ENCODE measurements around the gene CKAP2.
"Not testable (repeated sequence)": the region's sequence is repeated elsewhere in the genome, so short reads cannot be mapped to it uniquely, and the experiment has no call there.

The CKAP2 gene

DNA sequence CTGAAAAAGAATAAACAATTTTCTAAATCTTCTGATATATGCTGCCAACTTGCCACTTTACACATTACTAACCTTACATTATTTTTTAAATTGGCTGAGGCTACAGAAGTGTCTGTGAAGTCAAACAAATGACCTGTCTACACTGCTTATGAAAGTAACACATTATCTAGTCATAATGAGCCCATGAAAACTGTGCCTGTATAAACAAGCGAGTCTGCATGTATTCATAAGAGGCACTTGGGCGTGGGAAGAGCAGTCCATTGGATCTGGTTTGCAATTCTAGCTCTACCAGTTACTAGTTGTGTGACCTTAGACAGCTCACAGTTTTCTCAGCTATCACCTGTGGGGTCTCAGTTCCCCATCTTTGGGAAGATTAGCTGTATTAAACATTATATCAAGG, 7.9 kb upstream of the CKAP2 start:
- no peaks in the 10 kb centered on the region for H3K27me3 Mint-ChIP-seq
- H3K36me3 Mint-ChIP-seq (ENCODE audit: low read depth), result peaks cover 9% of the 10 kb centered on the region
- no peak overlapping the region for H3K27ac Mint-ChIP-seq
- H3K4me1 Mint-ChIP-seq (ENCODE audit: low read depth), result peaks cover 22% of the 10 kb centered on the region
- H3K9me3 Mint-ChIP-seq, result no peaks in the 10 kb centered on the region
- no peak overlapping the region for H3K4me3 Mint-ChIP-seq

DNA sequence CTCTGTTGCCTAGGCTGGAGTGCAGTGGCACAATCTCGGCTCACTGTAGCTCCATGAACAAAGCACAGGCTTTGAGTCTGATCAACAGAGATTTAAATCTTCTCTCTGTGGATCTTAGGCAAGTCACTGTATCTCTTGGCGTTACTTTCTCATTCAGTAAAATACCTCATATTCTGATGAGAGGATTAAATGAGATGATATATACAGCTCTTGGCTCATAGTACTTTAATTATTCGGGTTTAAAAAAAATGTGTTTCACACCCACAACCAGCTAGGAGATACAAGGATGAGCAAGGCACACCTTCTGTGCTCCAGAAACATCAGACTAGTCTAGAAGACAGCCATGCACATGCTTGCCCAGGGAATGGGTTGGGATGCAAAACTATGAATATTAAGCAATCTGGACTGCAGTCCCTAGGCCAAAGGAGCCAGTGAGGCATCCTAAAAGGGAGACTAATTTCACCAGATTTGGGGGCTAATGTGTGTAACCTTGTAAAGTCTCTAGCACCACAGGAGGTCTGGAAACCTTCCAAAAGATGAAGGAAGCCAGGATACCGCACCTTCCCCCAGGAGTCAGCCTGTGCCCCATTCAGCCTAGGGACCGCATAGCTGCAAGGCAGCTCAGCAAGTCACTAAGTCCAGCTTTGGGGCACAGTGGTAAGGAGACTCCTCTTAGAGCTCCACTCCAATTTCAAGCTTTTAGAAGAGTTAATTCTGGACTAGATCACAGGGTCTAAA, 7.3 kb upstream of the CKAP2 start:
- Mint-ChIP-seq H3K27ac (no peak overlapping the region), H3K36me3 (ENCODE audit: low read depth) (peaks cover 5% of the 10 kb centered on the region), H3K4me3 (no peak overlapping the region), H3K27me3 (no peaks in the 10 kb centered on the region), H3K9me3 (no peaks in the 10 kb centered on the region), H3K4me1 (ENCODE audit: low read depth) (peaks cover 22% of the 10 kb centered on the region)

DNA sequence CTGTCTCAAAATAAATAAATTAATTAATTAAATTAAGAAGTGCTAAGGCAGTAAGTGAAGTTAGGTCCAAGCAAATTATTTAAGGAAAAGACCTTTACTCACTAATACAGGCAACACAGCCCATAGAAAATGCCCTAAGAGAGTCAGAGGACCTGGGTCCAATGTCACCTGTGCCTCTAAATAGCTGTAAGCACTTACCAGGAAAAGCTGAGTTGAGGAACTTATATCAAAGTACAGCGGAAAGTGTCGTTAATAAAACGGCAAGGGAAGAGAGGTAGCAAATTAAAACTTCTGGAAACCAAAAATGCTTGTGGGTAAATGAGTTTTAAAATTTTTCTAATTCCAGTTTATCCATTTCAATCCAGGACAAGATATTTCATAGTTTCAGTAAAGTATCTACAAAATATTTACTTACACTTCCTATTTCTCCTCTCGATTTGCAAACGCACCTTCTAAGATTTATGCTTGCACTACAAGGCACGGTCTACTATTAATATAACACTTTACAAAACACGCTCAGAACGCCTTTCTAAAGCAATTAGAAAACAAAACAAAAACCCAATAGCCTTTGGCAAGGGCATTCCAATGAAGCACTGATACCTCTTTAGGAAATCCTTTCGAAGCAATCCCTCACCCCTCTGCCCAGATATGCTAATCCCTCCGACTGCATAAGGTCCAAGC, 5.8 kb upstream of the CKAP2 start:
- Mint-ChIP-seq H3K4me3 (peak overlapping the region; percentile 95), H3K27me3 (no peaks in the 10 kb centered on the region), H3K9me3 (no peaks in the 10 kb centered on the region), H3K36me3 (ENCODE audit: low read depth) (peaks cover 5% of the 10 kb centered on the region), H3K27ac (peak overlapping the region; percentile 93), H3K4me1 (ENCODE audit: low read depth) (peaks cover 36% of the 10 kb centered on the region)

DNA sequence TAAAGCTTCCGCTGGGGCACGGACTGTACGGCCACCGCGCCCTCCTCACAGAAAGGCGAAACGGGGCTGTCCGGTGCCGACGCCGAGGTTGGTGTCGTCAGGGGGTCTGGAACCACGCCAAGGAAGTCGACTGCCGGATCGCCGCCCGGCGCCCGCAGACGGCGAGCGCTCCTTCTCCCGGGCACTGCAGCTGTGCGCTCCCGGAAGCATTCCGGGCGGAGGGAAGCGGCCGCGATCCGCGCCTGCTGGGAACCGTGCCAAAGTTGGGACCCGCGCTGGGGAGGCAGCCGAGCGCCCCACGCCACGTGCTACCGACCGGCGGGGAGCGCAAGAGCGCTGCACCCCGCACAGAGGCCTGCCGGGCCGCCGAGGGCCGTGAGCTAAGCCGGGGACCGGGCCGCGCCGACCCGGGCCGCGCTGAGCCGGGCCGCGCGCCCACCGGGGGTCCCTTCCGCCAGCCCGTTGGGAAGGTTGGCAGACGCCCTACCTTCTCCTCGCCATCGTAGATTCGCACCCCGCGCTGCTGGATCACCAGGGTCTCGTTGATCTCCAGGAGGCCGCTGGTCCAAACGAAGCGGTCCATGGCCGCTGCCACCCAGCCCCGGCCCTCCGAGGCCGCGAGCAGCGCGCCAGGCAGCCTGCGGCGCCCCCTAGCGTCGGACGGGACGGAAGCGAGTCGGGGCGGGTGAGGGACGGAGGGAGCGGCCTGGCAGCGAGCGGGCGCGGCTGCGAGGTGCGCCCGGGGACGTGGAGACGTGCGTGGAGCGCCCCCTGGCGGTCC, 5.1 kb upstream of the CKAP2 start, which contains the start of gene VPS36:
Gene VPS36 (minus strand): TSS at position 623 of the 781 bp plus-strand sequence. CDS start 40 bp downstream, at position 583.
- peaks cover 43% of the 10 kb centered on the region for H3K4me1 Mint-ChIP-seq (ENCODE audit: low read depth)
- no peaks in the 10 kb centered on the region for H3K9me3 Mint-ChIP-seq
- H3K36me3 Mint-ChIP-seq (ENCODE audit: low read depth), result peaks cover 5% of the 10 kb centered on the region
- H3K4me3 Mint-ChIP-seq, result peak within 1 kb of the TSS; percentile 95
- no peaks in the 10 kb centered on the region for H3K27me3 Mint-ChIP-seq
- H3K27ac Mint-ChIP-seq, result peak within 1 kb of the TSS; percentile 93

DNA sequence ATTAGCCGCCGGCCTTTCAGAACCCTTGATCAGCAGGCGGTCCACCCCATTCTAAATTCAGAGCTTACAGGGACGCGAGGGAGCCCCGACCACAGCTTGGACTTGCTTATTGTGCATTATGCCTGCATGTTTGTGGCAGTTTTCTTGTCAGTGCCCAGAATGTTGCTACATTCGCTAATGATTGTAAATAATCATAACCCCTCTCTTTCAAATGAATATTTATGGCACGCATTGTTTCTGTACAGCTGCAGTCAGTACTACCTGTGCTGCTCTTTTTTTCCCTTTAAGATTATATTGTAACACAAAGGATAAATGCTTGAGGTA, 4.5 kb upstream of the CKAP2 start:
- Mint-ChIP-seq H3K27me3 (no peaks in the 10 kb centered on the region), H3K9me3 (no peaks in the 10 kb centered on the region), H3K36me3 (ENCODE audit: low read depth) (peaks cover 5% of the 10 kb centered on the region), H3K4me3 (peak overlapping the region; percentile 95), H3K27ac (no peak overlapping the region), H3K4me1 (ENCODE audit: low read depth) (peaks cover 45% of the 10 kb centered on the region)

DNA sequence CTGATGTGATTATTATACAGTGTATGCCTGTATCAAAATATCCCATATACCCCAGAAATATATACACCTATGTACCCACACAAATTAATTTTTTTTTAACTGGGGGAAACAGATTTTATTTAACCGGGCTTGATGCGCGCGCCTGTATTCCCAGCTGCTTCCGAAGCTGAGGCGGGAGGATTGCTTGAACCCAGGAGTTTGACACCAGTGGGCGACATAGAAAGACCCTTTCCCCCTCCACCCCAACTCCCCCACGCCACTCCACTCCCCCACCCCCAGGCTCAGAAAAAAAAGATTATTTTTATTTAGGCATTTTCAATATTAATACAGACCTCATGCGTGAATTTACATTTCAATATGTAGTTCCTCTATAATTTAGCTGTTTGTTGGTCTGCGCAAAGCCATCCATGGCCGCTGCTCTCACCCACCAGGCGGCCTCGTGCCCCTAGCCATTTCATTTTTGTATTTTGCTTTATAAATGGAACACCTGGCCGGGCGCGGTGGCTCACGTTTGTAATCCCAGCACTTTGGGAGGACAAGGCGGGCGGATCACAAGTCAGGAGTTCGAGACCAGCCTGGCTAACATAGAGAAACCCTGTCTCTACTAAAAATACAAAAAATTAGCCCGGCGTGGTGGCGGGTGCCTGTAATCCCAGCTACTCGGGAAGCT, 4.0 kb upstream of the CKAP2 start:
- H3K9me3 Mint-ChIP-seq, result no peaks in the 10 kb centered on the region
- peak overlapping the region; percentile 95 for H3K4me3 Mint-ChIP-seq
- no peak overlapping the region for H3K27ac Mint-ChIP-seq
- peaks cover 9% of the 10 kb centered on the region for H3K36me3 Mint-ChIP-seq (ENCODE audit: low read depth)
- peaks cover 49% of the 10 kb centered on the region for H3K4me1 Mint-ChIP-seq (ENCODE audit: low read depth)
- no peaks in the 10 kb centered on the region for H3K27me3 Mint-ChIP-seq

DNA sequence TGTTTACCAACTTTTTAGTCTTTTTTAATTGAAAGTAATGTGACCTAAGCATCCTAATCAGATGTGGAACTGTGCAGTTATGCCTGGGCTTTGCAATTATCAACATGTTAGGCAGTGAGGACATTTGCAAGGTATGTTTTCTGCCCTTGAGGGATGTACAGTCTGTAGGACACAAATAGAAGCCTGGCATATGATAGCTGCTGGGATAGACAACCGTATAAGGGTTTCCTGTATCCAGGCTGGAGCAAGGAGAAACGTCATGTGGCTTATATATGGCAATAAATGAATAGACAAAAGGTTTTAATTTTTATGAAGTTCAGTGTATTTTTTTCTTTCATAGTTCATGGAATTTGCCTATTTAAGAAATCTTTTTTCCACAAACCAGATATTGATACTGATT, 2.8 kb upstream of the CKAP2 start:
- H3K27me3 Mint-ChIP-seq, result no peaks in the 10 kb centered on the region
- no peaks in the 10 kb centered on the region for H3K9me3 Mint-ChIP-seq
- no peak overlapping the region for H3K4me3 Mint-ChIP-seq
- peaks cover 21% of the 10 kb centered on the region for H3K36me3 Mint-ChIP-seq (ENCODE audit: low read depth)
- H3K4me1 Mint-ChIP-seq (ENCODE audit: low read depth), result peaks cover 58% of the 10 kb centered on the region
- H3K27ac Mint-ChIP-seq, result no peak overlapping the region

DNA sequence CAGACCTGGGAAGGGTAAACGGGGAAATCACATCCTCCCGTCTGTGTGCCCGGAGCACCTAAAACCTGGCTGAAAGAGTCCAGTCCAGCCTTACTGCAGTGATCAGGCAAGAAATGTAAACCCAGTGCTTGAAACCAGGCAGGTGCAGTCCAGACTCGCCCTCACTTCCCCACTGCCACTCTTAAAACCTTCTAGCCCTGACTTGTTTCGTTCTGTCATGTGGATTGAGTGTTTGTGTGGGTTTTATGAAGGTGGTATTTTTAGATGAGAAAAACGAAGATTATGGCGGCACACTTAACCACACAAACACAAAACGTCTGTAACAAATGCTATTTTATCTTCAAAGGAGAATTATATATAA, 839 bp upstream of the CKAP2 start:
- H3K27me3 Mint-ChIP-seq, result no peaks in the 10 kb centered on the region
- H3K36me3 Mint-ChIP-seq (ENCODE audit: low read depth), result peaks cover 31% of the 10 kb centered on the region
- peaks cover 49% of the 10 kb centered on the region for H3K4me1 Mint-ChIP-seq (ENCODE audit: low read depth)
- H3K27ac Mint-ChIP-seq, result peak overlapping the region; percentile 96
- peak overlapping the region; percentile 87 for H3K4me3 Mint-ChIP-seq
- no peaks in the 10 kb centered on the region for H3K9me3 Mint-ChIP-seq

DNA sequence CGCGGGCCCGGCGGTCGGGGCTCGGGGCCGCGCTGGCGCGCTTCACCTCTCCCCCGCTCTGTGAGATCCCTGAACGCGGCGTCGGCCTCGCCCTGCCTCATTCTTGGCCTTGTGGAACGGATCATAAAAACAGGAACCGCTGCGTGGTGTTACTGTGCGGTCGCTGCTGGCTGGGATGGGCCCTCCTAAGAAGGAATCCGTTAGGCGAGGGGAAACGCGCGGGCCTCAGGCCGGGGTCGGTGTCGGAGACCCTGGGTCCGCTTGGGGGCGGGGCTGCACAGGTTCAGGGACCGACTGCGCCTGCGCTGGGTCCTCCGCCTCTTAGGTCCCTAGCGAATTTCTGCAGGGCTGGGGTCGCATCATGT, 381 bp downstream of the CKAP2 start:
- H3K4me3 Mint-ChIP-seq, result peak overlapping the region; percentile 87
- peaks cover 42% of the 10 kb centered on the region for H3K36me3 Mint-ChIP-seq (ENCODE audit: low read depth)

DNA sequence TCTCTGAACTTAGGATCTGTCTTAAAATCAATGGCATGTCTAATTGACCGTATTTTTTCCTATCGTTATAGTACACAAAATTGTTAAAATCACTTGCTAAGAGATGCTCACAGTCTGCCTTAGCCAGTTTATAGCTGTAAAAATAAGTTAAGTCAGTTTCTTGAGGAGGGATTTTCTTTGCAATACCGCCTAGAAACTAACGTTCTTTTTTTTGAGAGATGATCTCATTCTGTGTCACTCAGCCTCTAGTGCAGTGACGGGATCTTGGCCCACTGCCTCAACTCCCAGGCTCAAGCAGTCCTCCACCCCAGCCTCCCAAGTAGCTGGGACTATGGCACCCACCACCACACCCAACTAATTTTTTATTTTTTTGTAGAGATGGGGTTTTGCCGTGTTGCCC, 4.4 kb downstream of the CKAP2 start:
- peaks cover 40% of the 10 kb centered on the region for H3K4me1 Mint-ChIP-seq (ENCODE audit: low read depth)
- no peak overlapping the region for H3K27ac Mint-ChIP-seq
- no peak overlapping the region for H3K4me3 Mint-ChIP-seq
- H3K27me3 Mint-ChIP-seq, result no peaks in the 10 kb centered on the region
- H3K9me3 Mint-ChIP-seq, result no peaks in the 10 kb centered on the region
- peaks cover 76% of the 10 kb centered on the region for H3K36me3 Mint-ChIP-seq (ENCODE audit: low read depth)

More for the DNA sequence above, 381 bp downstream of the CKAP2 start:
- H3K27me3 Mint-ChIP-seq, result no peaks in the 10 kb centered on the region
- no peaks in the 10 kb centered on the region for H3K9me3 Mint-ChIP-seq
- H3K4me1 Mint-ChIP-seq (ENCODE audit: low read depth), result peaks cover 45% of the 10 kb centered on the region
- H3K27ac Mint-ChIP-seq, result peak overlapping the region; percentile 96

DNA sequence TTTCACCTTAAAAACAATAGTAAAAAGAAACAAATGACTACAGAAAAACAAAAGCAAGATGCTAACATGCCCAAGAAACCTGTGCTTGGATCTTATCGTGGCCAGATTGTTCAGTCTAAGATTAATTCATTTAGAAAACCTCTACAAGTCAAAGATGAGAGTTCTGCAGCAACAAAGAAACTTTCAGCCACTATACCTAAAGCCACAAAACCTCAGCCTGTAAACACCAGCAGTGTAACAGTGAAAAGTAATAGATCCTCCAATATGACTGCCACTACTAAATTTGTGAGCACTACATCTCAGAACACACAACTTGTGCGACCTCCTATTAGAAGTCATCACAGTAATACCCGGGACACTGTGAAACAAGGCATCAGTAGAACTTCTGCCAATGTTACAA, 6.0 kb downstream of the CKAP2 start:
- no peaks in the 10 kb centered on the region for H3K9me3 Mint-ChIP-seq
- H3K27me3 Mint-ChIP-seq, result no peaks in the 10 kb centered on the region
- H3K27ac Mint-ChIP-seq, result no peak overlapping the region
- peaks cover 28% of the 10 kb centered on the region for H3K4me1 Mint-ChIP-seq (ENCODE audit: low read depth)
- H3K36me3 Mint-ChIP-seq (ENCODE audit: low read depth), result peaks cover 86% of the 10 kb centered on the region
- H3K4me3 Mint-ChIP-seq, result no peak overlapping the region

DNA sequence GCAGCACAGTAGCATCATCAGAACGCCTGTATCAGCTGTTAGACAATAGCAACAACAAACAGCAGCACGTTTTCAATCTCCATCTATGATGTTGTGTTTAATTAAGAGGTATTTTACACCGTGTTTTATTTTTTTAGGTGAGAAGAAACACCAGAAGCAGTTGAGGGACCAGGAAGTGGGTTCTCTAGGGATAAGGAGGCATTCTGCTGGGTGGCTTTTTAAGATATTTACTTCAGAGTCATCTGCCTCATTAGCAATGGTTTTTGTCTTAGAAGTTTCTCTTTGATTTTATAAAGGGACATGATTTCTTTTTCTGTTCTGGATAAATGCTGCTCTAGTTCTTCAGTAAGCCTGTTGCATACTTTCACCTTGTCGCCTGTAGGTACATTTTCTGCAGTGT, 8.2 kb downstream of the CKAP2 start:
- Mint-ChIP-seq H3K27ac (no peak overlapping the region), H3K9me3 (peaks cover 2% of the 10 kb centered on the region), H3K4me3 (no peak overlapping the region), H3K27me3 (no peaks in the 10 kb centered on the region), H3K36me3 (ENCODE audit: low read depth) (peaks cover 84% of the 10 kb centered on the region), H3K4me1 (ENCODE audit: low read depth) (peaks cover 19% of the 10 kb centered on the region)

DNA sequence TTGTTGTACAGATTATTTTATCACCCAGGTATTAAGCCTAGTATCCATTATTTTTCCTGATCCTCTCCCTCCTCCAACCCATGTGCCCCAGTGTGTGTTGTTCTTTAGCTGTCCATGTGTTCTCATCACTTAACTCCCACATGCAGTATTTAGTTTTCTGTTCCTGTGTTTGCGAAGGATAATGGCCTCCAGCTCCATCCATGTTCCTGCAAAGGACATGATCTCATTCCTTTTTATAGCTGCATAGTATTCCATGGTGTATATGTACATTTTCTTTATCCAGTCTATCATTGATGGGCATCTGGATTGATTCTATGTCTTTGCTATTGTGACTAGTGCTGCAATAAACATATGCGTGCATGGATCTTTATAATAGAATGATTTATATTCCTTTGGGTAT, 13.2 kb downstream of the CKAP2 start:
- H3K36me3 Mint-ChIP-seq (ENCODE audit: low read depth), result peaks cover 78% of the 10 kb centered on the region
- not testable (repeated sequence) for H3K4me1 Mint-ChIP-seq (ENCODE audit: low read depth); H3K4me3 Mint-ChIP-seq; H3K9me3 Mint-ChIP-seq; H3K27me3 Mint-ChIP-seq; H3K27ac Mint-ChIP-seq

DNA sequence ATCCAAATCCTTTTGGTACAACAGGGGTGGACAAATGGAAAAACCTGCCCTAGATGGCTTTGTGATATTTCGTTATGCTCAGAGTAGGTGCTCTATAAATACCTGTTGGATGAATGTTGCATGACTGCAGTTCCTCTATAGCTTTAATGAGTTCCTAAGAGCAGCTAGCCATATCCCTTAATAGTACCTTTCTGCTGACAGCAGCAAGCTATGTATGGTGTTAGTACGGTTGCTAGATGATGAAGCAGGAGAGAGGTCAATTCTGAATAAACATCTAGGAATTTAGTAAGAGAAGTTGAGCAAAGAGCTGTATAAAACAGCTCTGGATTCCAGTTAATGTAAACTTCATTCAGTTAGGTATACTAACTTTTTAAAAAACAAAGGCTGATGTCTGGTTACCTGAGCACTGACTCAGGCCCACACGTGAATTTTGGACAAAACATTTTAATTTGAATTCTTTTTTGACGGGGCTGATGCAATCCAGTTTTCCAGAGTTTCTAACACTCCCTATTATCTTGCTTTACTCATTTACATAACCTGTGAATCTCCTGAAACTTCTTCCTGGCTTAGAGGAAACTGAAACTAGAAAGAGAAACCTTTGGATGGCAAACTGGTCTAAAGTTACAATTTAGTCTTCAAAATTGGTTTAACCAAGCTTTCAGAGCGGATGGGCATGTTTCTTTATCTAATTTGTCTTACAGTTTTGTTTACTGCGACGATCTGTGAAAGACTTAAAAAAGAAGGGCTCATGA, 25.6 kb downstream of the CKAP2 start:
- H3K4me3 Mint-ChIP-seq; H3K9me3 Mint-ChIP-seq; H3K4me1 Mint-ChIP-seq (ENCODE audit: low read depth); H3K27me3 Mint-ChIP-seq; H3K27ac Mint-ChIP-seq: not testable (repeated sequence)
- peaks cover 14% of the 10 kb centered on the region for H3K36me3 Mint-ChIP-seq (ENCODE audit: low read depth)
